Breast epithelium (tissue), 4 donors: ENCODE measurements around the gene PAN3. TPM values are rescaled to one million over a fixed set of nuclear protein-coding genes. Genes with fewer than 3 reads are reported as not detected.

Source experiments
- DNase-seq, 2 donors: peaks; one replicate each; pipeline ENCODE4 v3.0.0-alpha.2; 2019; ENCODE audit warnings: low spot score in 2 of 2
- H3K27ac ChIP-seq, 2 donors: fragments of 200-600 bp; sonication (generic) in 1 of 2; one replicate each; pipeline ENCODE4 v1.5.1; 2016 to 2019; ENCODE audit warnings: mild to moderate bottlenecking in 1 of 2
- H3K27me3 ChIP-seq, 2 donors: fragments of 200-600 bp; sonication (generic) in 1 of 2; one replicate each; pipeline versions ENCODE4 v1.5.1 to v1.6.0; 2017 to 2019; ENCODE audit warnings: control low read depth in 1 of 2, mild to moderate bottlenecking in 1 of 2
- H3K36me3 ChIP-seq: fragments of 200-600 bp; one replicate; pipeline ENCODE4 v1.5.1; 2019
- H3K4me1 ChIP-seq, 2 donors: fragments of 200-600 bp; sonication (generic); one replicate each; pipeline ENCODE4 v1.5.1; 2016 to 2019; ENCODE audit warnings: control low read depth in 1 of 2
- H3K4me3 ChIP-seq, 3 donors: fragments of 200-600 bp; sonication (generic); 1 replicate in 2 of 3; 2 replicates in 1 of 3; pipeline ENCODE4 v1.5.1; 2016 to 2019; ENCODE audit warnings: mild to moderate bottlenecking in 3 of 3, moderate library complexity in 2 of 3
- H3K9me3 ChIP-seq, 2 donors: fragments of 200-600 bp; sonication (generic) in 1 of 2; one replicate each; pipeline ENCODE4 v1.5.1; 2016 to 2019; ENCODE audit warnings: control low read depth in 1 of 2
- POLR2A ChIP-seq: fragments of 450-650 bp; IDR thresholded peaks from one replicate; pipeline ENCODE4 v1.6.1; 2016; ENCODE audit warnings: antibody characterized with exemption, mild to moderate bottlenecking, moderate library complexity
- POLR2AphosphoS5 ChIP-seq, 3 donors: sonication (generic); formaldehyde crosslinking; IDR thresholded peaks; one replicate each; pipeline ENCODE4 v1.6.1; 2017; ENCODE audit warnings: antibody characterized with exemption in 3 of 3
- intact Hi-C: fragments of 100-400 bp; cut with DNase I; formaldehyde crosslinking; loops from one replicate; pipeline ENCODE4 v1.15.1; 2023; ENCODE audit warnings: low total_unique reads
- total RNA-seq, 3 donors: library from RNA; depleted of rRNA; stranded (reverse); fragments of >200 nt; gene quantifications; one replicate each; pipeline ENCODE4 v1.1.0, GENCODE V29; 2016
- TF ChIP-seq, protein P1 (sequence below), 3 donors: fragments of 450-650 bp; IDR thresholded peaks; one replicate each; pipeline ENCODE4 v1.5.1; 2016 to 2017; ENCODE audit warnings: antibody characterized with exemption in 3 of 3, mild to moderate bottlenecking in 3 of 3, moderate library complexity in 3 of 3

Gene PAN3
- total RNA-seq, 3 donors from 2014 or later, result 39.0 to 75.2 (median 50.8) TPM

DNA sequence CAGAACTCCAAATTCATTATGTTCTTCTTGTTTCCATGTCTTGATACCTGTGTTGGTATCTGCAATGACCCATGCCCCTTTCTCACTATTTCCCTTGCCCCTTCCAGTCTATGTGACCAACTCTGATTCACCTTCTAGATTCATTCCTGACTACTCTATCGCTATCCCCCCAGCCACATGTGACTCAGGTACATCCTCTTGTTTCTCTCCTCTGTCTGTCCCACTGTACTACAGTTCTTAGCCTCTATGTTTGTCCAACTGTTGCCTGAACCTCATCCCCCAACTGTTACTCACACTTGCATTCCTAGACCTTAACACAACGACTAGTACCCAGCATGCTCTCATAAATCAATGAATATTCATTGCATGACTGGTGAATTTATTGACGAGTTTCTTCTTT lies 27.9 kb upstream of the PAN3 start:
- TF ChIP-seq POLR2A, result no peak
- no peak for TF ChIP-seq POLR2AphosphoS5 (IDR thresholded peaks at IDR 0.05)
- TF ChIP-seq, protein P1, sequence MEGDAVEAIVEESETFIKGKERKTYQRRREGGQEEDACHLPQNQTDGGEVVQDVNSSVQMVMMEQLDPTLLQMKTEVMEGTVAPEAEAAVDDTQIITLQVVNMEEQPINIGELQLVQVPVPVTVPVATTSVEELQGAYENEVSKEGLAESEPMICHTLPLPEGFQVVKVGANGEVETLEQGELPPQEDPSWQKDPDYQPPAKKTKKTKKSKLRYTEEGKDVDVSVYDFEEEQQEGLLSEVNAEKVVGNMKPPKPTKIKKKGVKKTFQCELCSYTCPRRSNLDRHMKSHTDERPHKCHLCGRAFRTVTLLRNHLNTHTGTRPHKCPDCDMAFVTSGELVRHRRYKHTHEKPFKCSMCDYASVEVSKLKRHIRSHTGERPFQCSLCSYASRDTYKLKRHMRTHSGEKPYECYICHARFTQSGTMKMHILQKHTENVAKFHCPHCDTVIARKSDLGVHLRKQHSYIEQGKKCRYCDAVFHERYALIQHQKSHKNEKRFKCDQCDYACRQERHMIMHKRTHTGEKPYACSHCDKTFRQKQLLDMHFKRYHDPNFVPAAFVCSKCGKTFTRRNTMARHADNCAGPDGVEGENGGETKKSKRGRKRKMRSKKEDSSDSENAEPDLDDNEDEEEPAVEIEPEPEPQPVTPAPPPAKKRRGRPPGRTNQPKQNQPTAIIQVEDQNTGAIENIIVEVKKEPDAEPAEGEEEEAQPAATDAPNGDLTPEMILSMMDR (IDR thresholded peaks at IDR 0.05), result no peak
- DNase-seq, result no peak
- Histone ChIP-seq H3K27me3 (no peaks in the 10 kb centered on the region), H3K27ac (no peak overlapping the region), H3K4me1 (no peaks in the 10 kb centered on the region), H3K9me3 (no peaks in the 10 kb centered on the region), H3K36me3 (no peaks in the 10 kb centered on the region), H3K4me3 (no peak overlapping the region)
- intact Hi-C loops, result no loop called here

DNA sequence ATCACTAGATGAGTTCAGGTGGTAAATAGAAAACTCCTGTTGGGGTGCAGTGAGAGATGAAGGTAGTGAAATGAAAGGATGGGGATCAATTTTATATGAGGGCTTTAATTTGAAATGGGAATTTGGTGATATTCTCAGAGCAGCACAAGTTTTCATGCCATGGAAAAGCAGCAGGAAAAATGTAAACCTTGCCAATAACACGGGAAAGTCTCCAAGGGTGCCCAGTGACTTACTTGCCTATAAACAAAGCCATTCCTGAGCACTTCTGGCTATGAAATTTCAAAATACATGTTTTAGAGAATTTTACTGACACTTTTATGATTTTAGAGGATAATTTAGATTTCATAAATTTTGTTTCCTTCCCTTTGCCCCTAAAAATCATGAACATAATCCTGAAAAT lies 21.6 kb upstream of the PAN3 start:
- H3K9me3 ChIP-seq, result no peaks in the 10 kb centered on the region
- H3K4me1 ChIP-seq, result no peaks in the 10 kb centered on the region
- TF ChIP-seq, protein P1 (IDR thresholded peaks at IDR 0.05), result no peak
- TF ChIP-seq POLR2AphosphoS5 (IDR thresholded peaks at IDR 0.05), result no peak
- H3K36me3 ChIP-seq, result no peaks in the 10 kb centered on the region
- H3K4me3 ChIP-seq, result no peak overlapping the region
- H3K27ac ChIP-seq, result no peak overlapping the region
- DNase-seq, result no peak
- intact Hi-C loops, result no loop called here
- no peaks in the 10 kb centered on the region for H3K27me3 ChIP-seq

DNA sequence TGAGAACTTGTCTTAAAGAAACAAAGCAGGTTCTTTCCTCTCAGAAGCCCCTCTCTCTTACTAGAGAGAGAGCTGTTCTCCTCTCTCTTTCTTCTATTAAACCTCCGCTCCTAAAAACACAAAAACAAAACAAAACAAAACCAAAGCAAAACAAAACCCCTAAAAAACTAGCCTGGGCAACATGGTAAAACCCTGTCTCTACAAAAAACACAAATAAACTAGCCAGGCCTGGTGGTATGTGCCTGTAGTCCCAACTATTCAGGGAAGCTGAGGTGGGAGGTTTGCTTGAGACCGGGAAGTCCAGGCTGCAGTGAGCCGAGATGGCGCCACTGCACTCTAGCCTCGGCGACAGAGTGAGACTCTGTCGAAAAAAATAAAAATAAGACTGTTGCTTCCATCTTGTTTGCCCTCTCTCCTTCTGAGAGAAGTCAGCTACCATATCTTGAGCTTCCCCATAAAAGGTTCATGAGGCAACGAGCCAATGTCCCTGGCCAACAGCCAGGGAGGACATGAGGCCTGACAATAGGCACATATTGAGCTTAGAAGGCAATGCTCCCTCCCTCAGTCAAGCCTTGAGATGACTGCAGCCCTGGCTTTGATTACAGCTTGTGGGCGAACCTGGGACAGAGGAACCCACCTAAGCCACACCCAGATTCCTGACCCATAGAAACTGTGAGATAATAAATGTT lies 20.5 kb upstream of the PAN3 start:
- TF ChIP-seq, protein P1 (IDR thresholded peaks at IDR 0.05), result no peak
- TF ChIP-seq POLR2A (no peak), POLR2AphosphoS5 (IDR thresholded peaks at IDR 0.05) (no peak)
- intact Hi-C loops, result no loop called here
- no peak overlapping the region for H3K4me3 ChIP-seq
- no peaks in the 10 kb centered on the region for H3K4me1 ChIP-seq
- H3K36me3 ChIP-seq, result no peaks in the 10 kb centered on the region
- H3K9me3 ChIP-seq, result no peaks in the 10 kb centered on the region
- H3K27ac ChIP-seq, result no peak overlapping the region
- DNase-seq, result no peak
- H3K27me3 ChIP-seq, result no peaks in the 10 kb centered on the region

DNA sequence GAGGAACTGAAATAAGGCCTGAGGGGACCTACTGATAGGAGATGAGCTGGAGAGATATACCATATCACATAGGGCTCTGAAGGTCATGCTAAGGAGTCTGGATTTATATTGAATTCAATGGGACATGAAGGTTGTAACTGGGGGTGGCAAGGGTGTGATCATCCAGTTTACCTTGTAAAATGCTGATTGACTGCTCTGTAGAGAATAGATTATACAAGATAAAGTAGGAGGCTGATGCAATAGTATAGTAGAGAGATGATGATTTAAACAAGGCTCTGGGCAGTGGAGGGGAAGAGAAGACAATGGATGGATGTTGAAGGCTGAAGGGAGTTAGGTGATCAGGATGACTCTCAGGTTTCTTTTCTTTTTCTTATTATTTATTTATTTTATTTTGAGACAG lies 18.0 kb upstream of the PAN3 start:
- Histone ChIP-seq H3K36me3 (no peaks in the 10 kb centered on the region), H3K9me3 (no peaks in the 10 kb centered on the region), H3K27ac (no peak overlapping the region), H3K27me3 (no peaks in the 10 kb centered on the region), H3K4me3 (no peak overlapping the region), H3K4me1 (no peaks in the 10 kb centered on the region)
- TF ChIP-seq POLR2AphosphoS5 (IDR thresholded peaks at IDR 0.05) (no peak), POLR2A (no peak)
- TF ChIP-seq, protein P1 (IDR thresholded peaks at IDR 0.05), result no peak
- no peak for DNase-seq
- intact Hi-C loops, result no loop called here

DNA sequence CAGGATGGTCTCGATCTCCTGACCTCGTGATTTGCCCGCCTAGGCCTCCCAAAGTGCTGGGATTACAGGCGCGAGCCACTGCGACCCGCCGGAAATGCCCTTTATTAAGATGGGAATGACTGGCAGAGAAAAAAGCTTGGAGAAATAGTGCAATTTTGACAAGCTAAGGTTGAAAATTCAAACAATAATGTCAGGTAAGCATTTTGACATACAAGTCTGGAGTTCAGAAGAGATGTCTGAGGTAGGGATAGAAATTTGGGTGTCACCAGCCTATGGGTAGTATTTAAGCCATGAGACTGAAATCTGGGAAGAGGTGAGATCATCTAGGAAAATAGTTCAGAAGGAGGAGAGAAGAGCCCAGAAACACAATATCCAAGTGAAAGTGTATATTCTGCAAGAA lies 17.1 kb upstream of the PAN3 start:
- Histone ChIP-seq H3K9me3 (no peaks in the 10 kb centered on the region), H3K4me3 (no peak overlapping the region), H3K27ac (no peak overlapping the region), H3K27me3 (no peaks in the 10 kb centered on the region), H3K4me1 (no peaks in the 10 kb centered on the region), H3K36me3 (no peaks in the 10 kb centered on the region)
- intact Hi-C loops, result no loop called here
- no peak for DNase-seq
- TF ChIP-seq, protein P1 (IDR thresholded peaks at IDR 0.05), result no peak
- TF ChIP-seq POLR2A (no peak), POLR2AphosphoS5 (IDR thresholded peaks at IDR 0.05) (no peak)
